SIG-M5 (cell line): ENCODE measurements around the gene STK17B.

Experiments used
- DNase-seq: peaks from one replicate; lab custom pipeline; 2025; lab: John Stamatoyannopoulos, UW

The STK17B gene

DNA sequence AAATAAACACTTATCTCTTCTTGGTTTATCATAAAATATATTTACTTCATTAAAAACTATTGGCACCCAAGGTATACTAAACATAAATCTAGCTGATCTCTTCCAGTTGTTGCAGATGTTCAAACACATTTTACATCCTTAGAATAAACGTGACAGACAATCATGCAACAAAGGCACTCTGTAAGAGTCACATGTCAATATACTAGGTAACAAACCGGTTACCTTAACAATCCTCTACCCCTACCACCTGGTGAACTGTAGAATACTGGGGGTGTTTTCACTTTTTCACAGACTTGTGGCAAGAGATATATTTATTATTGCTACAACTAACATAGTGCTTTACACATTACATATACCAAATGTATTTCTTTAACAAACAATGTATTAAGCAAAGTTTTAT, 15.8 kb downstream of the STK17B start:
- DNase-seq: no peak

- no peak for DNase-seq
These were observed 17.9 kb downstream of the STK17B start for GRCh38 chr2:196153480-196153879.

- no peak for DNase-seq
These were observed 21.4 kb downstream of the STK17B start for GRCh38 chr2:196149948-196150347.

GRCh38 chr2:196148736-196149135, 22.6 kb downstream of the STK17B start:
- DNase-seq: no peak

- DNase-seq: no peak
These were observed 26.1 kb downstream of the STK17B start for GRCh38 chr2:196145256-196145655.

GRCh38 chr2:196144513-196145126, 26.8 kb downstream of the STK17B start:
- no peak for DNase-seq

DNA sequence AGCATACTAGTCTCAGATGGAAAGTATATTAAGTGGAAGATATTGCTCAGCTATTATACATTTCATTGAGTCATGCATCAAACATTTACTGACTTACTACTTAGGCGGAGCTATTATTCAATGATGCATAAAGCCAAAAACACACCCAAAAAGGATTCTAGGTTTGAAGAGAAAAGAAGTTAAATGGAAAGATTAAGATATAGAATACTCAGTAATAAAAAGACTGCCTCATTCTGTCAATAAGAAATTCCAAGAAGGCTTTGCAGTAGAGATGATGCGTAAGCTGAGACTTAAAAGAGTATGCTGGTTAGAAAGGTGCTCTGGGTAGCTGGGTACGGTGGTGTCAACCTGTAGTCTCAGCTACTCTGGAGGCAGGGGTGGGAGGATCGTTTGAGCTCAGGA, 27.6 kb downstream of the STK17B start:
- no peak for DNase-seq

DNA sequence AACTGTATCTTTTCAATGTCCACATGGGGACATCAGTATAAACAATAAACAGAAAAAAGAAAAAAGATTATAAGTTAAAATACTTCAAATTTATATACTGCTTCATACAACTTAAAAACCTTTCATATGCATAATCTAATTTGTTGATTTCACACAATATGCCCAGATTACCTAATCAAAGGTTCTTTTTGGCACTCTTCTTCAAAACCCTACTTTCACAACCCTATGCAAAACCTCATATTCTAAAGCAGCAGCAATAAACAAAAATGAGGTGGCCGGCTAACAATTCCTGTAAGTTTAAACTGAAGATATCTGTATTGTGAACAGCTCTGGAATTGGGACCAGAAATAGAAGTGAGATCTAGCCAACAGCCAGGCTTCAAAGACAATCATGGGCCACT, 28.6 kb downstream of the STK17B start:
- DNase-seq: no peak

- no peak for DNase-seq
These were observed 31.2 kb downstream of the STK17B start for GRCh38 chr2:196140213-196140612.

- DNase-seq: no peak
These were observed 34.1 kb downstream of the STK17B start for GRCh38 chr2:196137271-196137670.

- no peak for DNase-seq
These were observed 35.2 kb downstream of the STK17B start for GRCh38 chr2:196136151-196136550.

- DNase-seq: no peak
These were observed 39.1 kb downstream of the STK17B start for GRCh38 chr2:196131949-196132925.

DNA sequence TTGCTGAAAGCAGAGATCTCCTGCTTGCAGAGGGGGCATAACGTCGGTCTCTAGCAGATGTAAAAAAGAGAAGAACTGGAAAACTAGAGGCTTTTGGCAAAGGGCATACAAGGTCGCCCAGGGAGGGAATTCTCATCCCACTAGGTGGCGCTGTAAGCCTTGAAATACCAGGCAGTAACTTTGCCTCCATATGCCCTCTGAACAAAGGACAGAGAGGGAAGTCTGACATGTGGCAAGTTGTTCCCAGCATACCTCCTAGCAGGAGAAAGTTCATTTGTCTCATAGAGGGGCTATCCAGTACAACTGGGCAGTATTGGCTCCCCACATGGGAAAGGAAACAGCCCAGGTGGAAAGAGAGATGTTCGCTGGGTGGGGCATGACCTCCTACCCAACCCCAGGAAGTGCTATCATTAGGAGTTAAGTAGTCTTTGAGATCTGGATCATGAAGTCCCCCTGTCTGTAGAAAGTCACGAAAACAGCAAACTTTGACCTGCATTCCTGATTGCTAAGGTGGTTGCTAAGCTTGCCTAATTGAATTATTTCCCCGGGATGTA, 39.9 kb downstream of the STK17B start:
- peak; percentile 56 for DNase-seq

- DNase-seq: no peak
These were observed 41.1 kb downstream of the STK17B start for GRCh38 chr2:196130039-196130825.

- no peak for DNase-seq
These were observed 42.6 kb downstream of the STK17B start for GRCh38 chr2:196128749-196129148.

- DNase-seq: no peak
These were observed 45.8 kb downstream of the STK17B start for GRCh38 chr2:196125596-196125995.

DNA sequence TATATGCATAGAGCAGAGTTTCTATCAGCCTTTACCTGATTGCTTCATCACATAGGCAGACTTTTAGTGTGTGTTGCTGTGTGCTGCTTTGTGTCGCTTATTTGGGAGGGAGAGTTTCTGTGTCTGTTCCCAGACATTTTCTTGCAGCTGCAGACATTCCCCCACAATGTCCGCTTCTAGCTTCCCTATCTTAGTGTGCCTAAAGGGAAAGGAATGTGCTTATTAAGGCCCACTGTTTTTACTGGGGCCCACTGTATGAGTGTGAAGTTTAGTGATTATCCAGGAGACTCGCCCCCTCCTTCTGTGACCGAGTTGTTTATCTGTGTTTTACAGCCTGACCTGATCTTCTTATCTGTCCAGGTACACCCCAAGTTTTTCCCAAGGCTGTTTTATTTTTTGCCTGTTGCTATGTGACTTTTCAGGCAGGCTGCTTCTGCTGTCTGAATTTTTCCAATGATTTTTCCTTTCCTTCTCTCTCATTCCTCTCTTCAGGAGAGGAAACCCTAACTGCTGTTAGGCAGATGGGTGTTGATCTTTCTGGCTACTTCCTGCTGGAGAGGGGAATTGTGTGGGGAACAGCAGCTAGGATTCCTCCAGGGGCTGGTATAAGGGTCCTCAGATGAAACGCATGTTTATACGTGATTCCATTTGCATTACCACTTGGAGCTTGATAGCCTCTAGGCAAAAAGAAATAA, 47.6 kb downstream of the STK17B start:
- DNase-seq: no peak

DNA sequence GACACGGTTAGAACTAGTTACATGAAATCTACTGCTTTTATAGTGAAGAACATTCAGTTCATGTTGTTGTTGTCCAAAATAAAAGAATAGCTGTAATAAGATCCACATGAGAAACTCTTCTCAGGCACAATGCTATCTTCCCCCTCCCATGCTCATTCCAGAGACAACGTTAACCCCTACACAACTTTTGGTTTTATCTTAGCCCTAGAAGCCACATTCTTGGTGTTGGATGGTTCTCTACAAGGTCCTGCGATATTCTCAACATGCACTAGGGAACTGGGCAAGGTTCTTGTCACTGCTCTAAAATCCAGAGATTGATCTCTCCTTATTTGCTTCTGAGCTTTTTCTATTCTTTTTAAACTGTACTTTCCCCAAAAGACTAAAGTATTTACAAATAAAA, 51.5 kb downstream of the STK17B start:
- DNase-seq: no peak

- no peak for DNase-seq
These were observed 54.1 kb downstream of the STK17B start for GRCh38 chr2:196117214-196117705.

DNA sequence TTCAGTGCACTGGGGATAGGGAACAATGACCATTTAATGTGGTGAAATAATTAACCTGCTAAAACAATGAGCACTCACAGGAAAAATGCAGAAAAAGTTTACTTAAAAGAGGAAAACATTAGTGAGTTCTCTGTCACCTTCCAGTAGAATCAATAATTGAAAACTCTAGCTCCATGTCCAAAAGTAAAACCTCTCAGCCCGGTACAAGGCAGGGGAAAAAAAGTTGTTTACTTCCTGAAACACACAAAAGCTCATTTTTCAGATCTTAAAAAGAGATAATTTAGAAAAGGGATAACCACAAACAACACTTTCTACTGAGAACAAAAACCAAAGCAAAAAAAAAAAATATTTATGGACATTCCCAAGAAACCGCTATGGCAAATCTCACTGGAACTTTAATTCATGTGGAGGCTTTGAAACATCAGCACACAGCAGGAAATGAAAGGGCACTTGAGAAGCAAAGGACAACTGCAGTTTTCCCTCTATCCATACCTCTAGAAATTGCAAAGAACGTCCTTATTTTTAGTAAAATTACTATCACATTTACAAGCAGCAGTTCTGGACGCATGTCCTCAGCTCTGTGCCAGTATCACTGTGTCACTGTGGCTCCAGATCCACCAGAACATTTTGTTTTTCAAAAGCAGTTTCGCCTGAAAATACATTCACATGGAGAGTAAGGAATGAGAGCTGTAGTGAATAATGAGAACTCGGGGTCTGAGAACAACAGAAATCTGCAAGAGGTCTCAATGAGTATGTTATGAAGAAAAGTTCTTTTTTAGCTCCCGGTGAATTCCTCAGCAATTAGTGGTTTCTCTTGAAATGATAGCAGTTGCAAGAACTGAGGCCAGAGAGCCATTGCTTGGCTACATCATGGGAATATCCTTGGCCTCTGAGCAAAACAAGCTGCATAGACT, 58.1 kb downstream of the STK17B start:
- no peak for DNase-seq
